MM.1S (cell line): ENCODE data around the gene CHSY1.

Experiments
- DNase-seq: peaks from one replicate; pipeline ENCODE4 v3.0.0-alpha.2; 2015
- H2AFZ ChIP-seq: fragments of 300-600 bp; sonication (generic); 2 replicates; pipeline ENCODE4 v1.6.0; 2016; ENCODE audit warnings: antibody characterized with exemption, low read length
- H3F3A ChIP-seq: fragments of 300-600 bp; sonication (generic); 2 replicates; pipeline ENCODE4 v1.6.1; 2016; ENCODE audit warnings: mild to moderate bottlenecking, antibody characterized with exemption, low read length, moderate library complexity, mixed read lengths; ENCODE audit not compliant: insufficient read depth
- H3K27ac ChIP-seq: fragments of 300-600 bp; sonication (generic); 2 replicates; pipeline ENCODE4 v1.5.1; 2016; ENCODE audit warnings: mild to moderate bottlenecking, low read length
- H3K27me3 ChIP-seq: fragments of 300-600 bp; sonication (generic); replicated peaks from 2 replicates; pipeline ENCODE4 v1.6.0; 2016; ENCODE audit warnings: low read length; ENCODE audit not compliant: insufficient read depth
- H3K36me3 ChIP-seq: fragments of 300-600 bp; sonication (generic); replicated peaks from 2 replicates; pipeline ENCODE4 v1.6.1; 2016; ENCODE audit warnings: mild to moderate bottlenecking, low read length, mixed read lengths; ENCODE audit not compliant: insufficient read depth
- H3K4me1 ChIP-seq: fragments of 300-600 bp; sonication (generic); 2 replicates; pipeline ENCODE4 v1.6.1; 2016; ENCODE audit warnings: low read length, mixed read lengths
- H3K4me2 ChIP-seq: fragments of 300-600 bp; sonication (generic); 2 replicates; pipeline ENCODE4 v1.6.0; 2016; ENCODE audit warnings: low read depth, low read length
- H3K4me3 ChIP-seq: fragments of 300-600 bp; sonication (generic); 2 replicates; pipeline ENCODE4 v1.5.1; 2016; ENCODE audit warnings: low read length, mixed read lengths
- H3K79me2 ChIP-seq: fragments of 300-600 bp; sonication (generic); 2 replicates; pipeline ENCODE4 v1.6.1; 2016; ENCODE audit warnings: mixed run types, low read length, mixed read lengths
- H3K9ac ChIP-seq: fragments of 300-600 bp; sonication (generic); 2 replicates; pipeline ENCODE4 v1.6.1; 2016; ENCODE audit warnings: low read length, mixed read lengths
- H3K9me2 ChIP-seq: fragments of 300-600 bp; sonication (generic); replicated peaks from 2 replicates; pipeline ENCODE4 v1.6.1; 2016; ENCODE audit warnings: mild to moderate bottlenecking, low read length, mixed read lengths; ENCODE audit not compliant: insufficient read depth
- H3K9me3 ChIP-seq: fragments of 300-600 bp; sonication (generic); replicated peaks from 2 replicates; pipeline ENCODE4 v1.6.1; 2016; ENCODE audit warnings: mild to moderate bottlenecking, low read length, mixed read lengths; ENCODE audit not compliant: insufficient read depth
- H4K20me1 ChIP-seq: fragments of 300-600 bp; sonication (generic); 2 replicates; pipeline ENCODE4 v1.6.1; 2016; ENCODE audit warnings: mild to moderate bottlenecking, low read length, moderate library complexity, mixed read lengths; ENCODE audit not compliant: insufficient read depth
- CTCF ChIP-seq: fragments of 300-600 bp; sonication (generic); IDR thresholded peaks from 2 replicates; pipeline ENCODE4 v1.5.1; 2016; ENCODE audit warnings: antibody characterized with exemption, low read length, mixed read lengths
- EZH2 ChIP-seq: fragments of 300-600 bp; sonication (generic); optimal IDR thresholded peaks from 2 replicates; pipeline ENCODE3; 2017; ENCODE audit warnings: low read depth, mild to moderate bottlenecking, antibody characterized with exemption, low read length, mixed read lengths
- EZH2phosphoT487 ChIP-seq: fragments of 300-600 bp; sonication (generic); IDR thresholded peaks from 2 replicates; pipeline ENCODE4 v1.6.1; 2018; ENCODE audit warnings: antibody characterized with exemption, low read length

The CHSY1 gene

DNA sequence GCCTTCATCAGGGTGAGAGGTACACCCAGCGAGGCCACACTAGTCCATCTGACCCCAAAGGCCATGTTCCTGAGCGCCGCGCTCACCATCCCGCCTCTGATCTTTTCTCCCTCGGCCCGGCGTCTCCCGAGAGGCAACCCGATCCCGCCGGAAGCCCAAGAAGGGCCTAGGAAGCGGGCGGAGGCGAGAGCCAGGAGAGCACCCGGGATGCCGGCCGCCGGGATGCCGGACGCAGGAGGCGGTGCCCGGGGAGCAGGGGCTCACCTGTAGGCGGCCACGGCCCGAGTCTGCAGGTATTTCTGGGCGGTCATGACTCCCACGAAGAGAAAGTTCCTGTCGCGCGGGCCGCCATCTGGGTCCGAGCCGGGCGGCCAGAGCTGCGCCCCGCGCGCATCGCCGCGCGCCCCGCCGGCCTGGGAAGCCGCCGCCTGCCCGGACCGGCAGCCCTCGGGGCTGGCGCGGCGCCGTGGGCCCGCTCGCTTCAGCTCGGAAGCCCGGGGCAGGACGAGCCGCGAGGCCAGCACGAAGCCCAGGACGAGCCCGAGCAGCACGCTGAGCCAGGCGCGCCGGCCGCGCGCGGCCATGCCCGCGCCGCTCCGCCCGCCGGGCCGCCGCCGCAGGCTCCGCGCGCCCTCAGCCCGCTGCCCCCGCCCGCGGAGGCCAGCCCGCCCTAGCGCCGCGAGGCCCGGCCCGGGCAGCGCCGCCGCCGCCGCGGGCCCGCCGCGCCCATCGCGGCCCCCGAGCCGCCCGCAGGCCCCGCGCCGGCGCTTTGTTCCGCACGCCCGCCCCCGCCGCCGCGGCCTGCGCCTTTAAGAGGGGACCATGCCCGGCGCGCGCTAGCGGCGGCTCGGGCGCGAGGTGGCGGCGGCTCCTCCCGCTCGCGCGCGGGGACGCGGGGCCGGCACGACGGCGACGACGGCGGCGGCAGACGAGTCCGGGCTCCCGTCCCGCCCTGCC lies 697 bp downstream of the CHSY1 start:
- Histone ChIP-seq H3K36me3 (peaks cover 11% of the 10 kb centered on the region; the same call in 1 of the 2 replicates), H2AFZ (no peak overlapping the region), H3K4me2 (peak overlapping the region; percentile 95), H3K9ac (peak overlapping the region; percentile 82), H3K27ac (peak overlapping the region; percentile 43; the same call in 1 of the 2 replicates), H3F3A (peaks cover 9% of the 10 kb centered on the region), H3K4me3 (peak overlapping the region; percentile 85), H3K9me2 (no peaks in the 10 kb centered on the region), H3K27me3 (no peaks in the 10 kb centered on the region), H3K79me2 (peaks cover 62% of the 10 kb centered on the region), H3K9me3 (no peaks in the 10 kb centered on the region), H3K4me1 (peaks cover 23% of the 10 kb centered on the region), H4K20me1 (no peaks in the 10 kb centered on the region)
- DNase-seq = peak; percentile 30
- TF ChIP-seq EZH2phosphoT487 = no peak
- no peak for TF ChIP-seq CTCF
- TF ChIP-seq EZH2 = no peak

- peak overlapping the region; percentile 75 for H3K4me3 ChIP-seq
- H4K20me1 ChIP-seq = no peaks in the 10 kb centered on the region
- H2AFZ ChIP-seq = no peak overlapping the region
- H3K27me3 ChIP-seq = no peaks in the 10 kb centered on the region
- TF ChIP-seq CTCF = no peak
- TF ChIP-seq EZH2phosphoT487 = no peak
- no peak for TF ChIP-seq EZH2
- H3K27ac ChIP-seq = peak overlapping the region; percentile 43; the same call in 1 of the 2 replicates
- peaks cover 12% of the 10 kb centered on the region for H3F3A ChIP-seq
- H3K79me2 ChIP-seq = peaks cover 70% of the 10 kb centered on the region
- DNase-seq = no peak
- H3K36me3 ChIP-seq = peaks cover 11% of the 10 kb centered on the region; the same call in 1 of the 2 replicates
- peak overlapping the region; percentile 82 for H3K9ac ChIP-seq
- H3K9me2 ChIP-seq = no peaks in the 10 kb centered on the region
- no peaks in the 10 kb centered on the region for H3K9me3 ChIP-seq
- peaks cover 28% of the 10 kb centered on the region for H3K4me1 ChIP-seq
- H3K4me2 ChIP-seq = peak overlapping the region; percentile 95
Measured at GRCh38 chr15:101250341-101250831, 1.5 kb downstream of the CHSY1 start.

DNA sequence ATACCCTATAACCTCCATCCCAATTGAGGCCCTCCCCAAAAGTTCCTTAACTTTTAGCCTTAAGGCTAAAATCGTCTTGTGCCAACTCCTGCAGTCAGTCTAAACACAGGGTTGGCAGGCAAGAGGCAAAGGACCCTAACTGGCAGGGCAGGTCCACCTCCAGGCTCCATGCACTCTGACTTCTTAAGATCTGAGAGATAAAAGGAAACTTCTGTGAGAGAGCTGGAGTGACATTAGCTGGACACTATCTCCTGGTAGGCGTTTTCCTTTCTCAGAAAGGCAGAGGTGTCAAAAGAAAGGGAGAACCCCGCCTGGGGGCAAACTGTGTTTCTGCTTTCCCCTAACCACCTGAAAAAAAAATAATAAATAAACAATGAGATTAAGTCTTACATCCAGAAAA lies 3.6 kb downstream of the CHSY1 start:
- no peak for DNase-seq
- Histone ChIP-seq H2AFZ (no peak overlapping the region), H3K4me3 (no peak overlapping the region), H3K79me2 (peaks cover 89% of the 10 kb centered on the region), H3K9me2 (no peaks in the 10 kb centered on the region), H3K9ac (no peak overlapping the region), H3K9me3 (no peaks in the 10 kb centered on the region), H3F3A (peaks cover 29% of the 10 kb centered on the region), H3K36me3 (peaks cover 11% of the 10 kb centered on the region), H3K4me2 (0 out of 2 replicates have a peak overlapping the region, but pooled peaks have one; percentile 4), H3K4me1 (peaks cover 46% of the 10 kb centered on the region), H4K20me1 (no peaks in the 10 kb centered on the region), H3K27me3 (no peaks in the 10 kb centered on the region), H3K27ac (no peak overlapping the region)
- TF ChIP-seq CTCF (no peak), EZH2phosphoT487 (no peak), EZH2 (no peak)
